ENCODE data around the gene CEP72. TPM values are rescaled to one million over a fixed set of nuclear protein-coding genes. Genes with fewer than 3 reads are reported as not detected.

The CEP72 gene
- total RNA-seq, 2 experiments from 2014 or later = 33.8 to 35.7 TPM

GRCh38 chr5:661891-662750 lies 50.0 kb downstream of the CEP72 start:
- H3K9me3 Mint-ChIP-seq = no peaks in the 10 kb centered on the region
- POLR2A ChIA-PET = no interaction called here
- peaks cover 34% of the 10 kb centered on the region for H3K36me3 Mint-ChIP-seq
- no peaks in the 10 kb centered on the region for H3K27me3 Mint-ChIP-seq
- no peak overlapping the region for H3K4me3 Mint-ChIP-seq
- no peak for ATAC-seq (ENCODE audit: low read depth)
- peaks cover 2% of the 10 kb centered on the region for H3K4me1 Mint-ChIP-seq
- no peak for DNase-seq
- H3K27ac Mint-ChIP-seq = no peak overlapping the region

- DNase-seq = peak; percentile 6
- H3K9me3 Mint-ChIP-seq = no peaks in the 10 kb centered on the region
- peaks cover 31% of the 10 kb centered on the region for H3K36me3 Mint-ChIP-seq
- no peaks in the 10 kb centered on the region for H3K27me3 Mint-ChIP-seq
- H3K4me3 Mint-ChIP-seq = no peak overlapping the region
- H3K4me1 Mint-ChIP-seq = peaks cover 2% of the 10 kb centered on the region
- POLR2A ChIA-PET = no interaction called here
- no peak overlapping the region for H3K27ac Mint-ChIP-seq
- ATAC-seq (ENCODE audit: low read depth) = no peak
These were observed 50.8 kb downstream of the CEP72 start for GRCh38 chr5:662751-663435.

- no peak overlapping the region for H3K4me3 Mint-ChIP-seq
- DNase-seq (peak; percentile 18), ATAC-seq (ENCODE audit: low read depth) (peak; percentile 27)
- H3K4me1 Mint-ChIP-seq = peaks cover 2% of the 10 kb centered on the region
- H3K27me3 Mint-ChIP-seq = no peaks in the 10 kb centered on the region
- no peak overlapping the region for H3K27ac Mint-ChIP-seq
- POLR2A ChIA-PET = no interaction called here
- peaks cover 26% of the 10 kb centered on the region for H3K36me3 Mint-ChIP-seq
- H3K9me3 Mint-ChIP-seq = no peaks in the 10 kb centered on the region
These were observed 51.5 kb downstream of the CEP72 start for GRCh38 chr5:663436-664342.

GRCh38 chr5:664343-664993 lies 52.3 kb downstream of the CEP72 start:
- H3K27me3 Mint-ChIP-seq = no peaks in the 10 kb centered on the region
- no peak for DNase-seq
- peaks cover 19% of the 10 kb centered on the region for H3K36me3 Mint-ChIP-seq
- ATAC-seq (ENCODE audit: low read depth) = no peak
- POLR2A ChIA-PET = no interaction called here
- H3K9me3 Mint-ChIP-seq = no peaks in the 10 kb centered on the region
- H3K4me3 Mint-ChIP-seq = no peak overlapping the region
- no peak overlapping the region for H3K27ac Mint-ChIP-seq
- H3K4me1 Mint-ChIP-seq = peaks cover 2% of the 10 kb centered on the region

- POLR2A ChIA-PET = no interaction called here
- H3K27ac Mint-ChIP-seq = no peak overlapping the region
- no peak overlapping the region for H3K4me3 Mint-ChIP-seq
- no peaks in the 10 kb centered on the region for H3K27me3 Mint-ChIP-seq
- no peaks in the 10 kb centered on the region for H3K9me3 Mint-ChIP-seq
- DNase-seq = no peak
- no peak for ATAC-seq (ENCODE audit: low read depth)
- peaks cover 15% of the 10 kb centered on the region for H3K36me3 Mint-ChIP-seq
- peaks cover 2% of the 10 kb centered on the region for H3K4me1 Mint-ChIP-seq
These were observed 52.8 kb downstream of the CEP72 start for GRCh38 chr5:664994-665360.

- POLR2A ChIA-PET = no interaction called here
- DNase-seq = no peak
- Mint-ChIP-seq H3K27me3 (no peaks in the 10 kb centered on the region), H3K9me3 (no peaks in the 10 kb centered on the region), H3K4me3 (no peak overlapping the region), H3K36me3 (peaks cover 10% of the 10 kb centered on the region), H3K4me1 (peaks cover 2% of the 10 kb centered on the region), H3K27ac (no peak overlapping the region)
- no peak for ATAC-seq (ENCODE audit: low read depth)
These were observed 53.4 kb downstream of the CEP72 start for GRCh38 chr5:665541-665955.

GRCh38 chr5:665956-666711 lies 54.0 kb downstream of the CEP72 start:
- no peaks in the 10 kb centered on the region for H3K9me3 Mint-ChIP-seq
- no peaks in the 10 kb centered on the region for H3K27me3 Mint-ChIP-seq
- DNase-seq (no peak), ATAC-seq (ENCODE audit: low read depth) (no peak)
- H3K27ac Mint-ChIP-seq = no peak overlapping the region
- peaks cover 8% of the 10 kb centered on the region for H3K36me3 Mint-ChIP-seq
- POLR2A ChIA-PET = no interaction called here
- H3K4me1 Mint-ChIP-seq = no peaks in the 10 kb centered on the region
- no peak overlapping the region for H3K4me3 Mint-ChIP-seq

GRCh38 chr5:666816-667498 lies 54.8 kb downstream of the CEP72 start:
- Mint-ChIP-seq H3K27ac (no peak overlapping the region), H3K36me3 (peaks cover 4% of the 10 kb centered on the region)

GRCh38 chr5:668283-668995 lies 56.3 kb downstream of the CEP72 start:
- H3K9me3 Mint-ChIP-seq = no peaks in the 10 kb centered on the region
- ATAC-seq (ENCODE audit: low read depth) = no peak
- no peak overlapping the region for H3K4me3 Mint-ChIP-seq
- peaks cover 5% of the 10 kb centered on the region for H3K27me3 Mint-ChIP-seq
- H3K36me3 Mint-ChIP-seq = peaks cover 4% of the 10 kb centered on the region
- POLR2A ChIA-PET = no interaction called here
- H3K27ac Mint-ChIP-seq = no peak overlapping the region
- DNase-seq = peak; percentile 28
- H3K4me1 Mint-ChIP-seq = peaks cover 3% of the 10 kb centered on the region

More at GRCh38 chr5:666816-667498, 54.8 kb downstream of the CEP72 start:
- POLR2A ChIA-PET = no interaction called here
- no peaks in the 10 kb centered on the region for H3K9me3 Mint-ChIP-seq
- ATAC-seq (ENCODE audit: low read depth) = no peak
- H3K27me3 Mint-ChIP-seq = no peaks in the 10 kb centered on the region
- no peak overlapping the region for H3K4me3 Mint-ChIP-seq
- DNase-seq = no peak
- H3K4me1 Mint-ChIP-seq = no peaks in the 10 kb centered on the region

- no peak for ATAC-seq (ENCODE audit: low read depth)
- peaks cover 2% of the 10 kb centered on the region for H3K36me3 Mint-ChIP-seq
- H3K4me3 Mint-ChIP-seq = no peak overlapping the region
- peaks cover 3% of the 10 kb centered on the region for H3K4me1 Mint-ChIP-seq
- peak; percentile 74 for DNase-seq
- H3K9me3 Mint-ChIP-seq = no peaks in the 10 kb centered on the region
- H3K27ac Mint-ChIP-seq = no peak overlapping the region
- POLR2A ChIA-PET = no interaction called here
- peaks cover 5% of the 10 kb centered on the region for H3K27me3 Mint-ChIP-seq
These were observed 57.1 kb downstream of the CEP72 start for GRCh38 chr5:669111-669841.

- peaks cover 3% of the 10 kb centered on the region for H3K4me1 Mint-ChIP-seq
- H3K36me3 Mint-ChIP-seq = peaks cover 2% of the 10 kb centered on the region
- no peak overlapping the region for H3K27ac Mint-ChIP-seq
- H3K9me3 Mint-ChIP-seq = no peaks in the 10 kb centered on the region
- no peak for ATAC-seq (ENCODE audit: low read depth)
- peak; percentile 28 for DNase-seq
- peaks cover 5% of the 10 kb centered on the region for H3K27me3 Mint-ChIP-seq
- H3K4me3 Mint-ChIP-seq = no peak overlapping the region
- POLR2A ChIA-PET = no interaction called here
These were observed 57.8 kb downstream of the CEP72 start for GRCh38 chr5:669842-670395.
